Measurements from ENCODE around the gene SRP54.

Gene SRP54

GRCh38 chr14:34999500-34999899 lies 16.7 kb downstream of the SRP54 start:
- no peak for TF ChIP-seq CTCF (IDR thresholded peaks at IDR 0.05; ENCODE audit: insufficient read depth, low read length, missing control alignments)
- H3K4me3 ChIP-seq (ENCODE audit: low read depth, low read length), result no peak overlapping the region
- POLR2A ChIA-PET, result no interaction called here
- no peak for DNase-seq (ENCODE audit: low read depth, low spot score)
- CTCF ChIA-PET, result no interaction called here

GRCh38 chr14:35001621-35002020 lies 18.8 kb downstream of the SRP54 start:
- ChIA-PET POLR2A (no interaction called here), CTCF (no interaction called here)
- TF ChIP-seq CTCF (IDR thresholded peaks at IDR 0.05; ENCODE audit: insufficient read depth, low read length, missing control alignments), result no peak
- no peak for DNase-seq (ENCODE audit: low read depth, low spot score)
- no peak overlapping the region for H3K4me3 ChIP-seq (ENCODE audit: low read depth, low read length)

GRCh38 chr14:35004839-35005238 lies 22.0 kb downstream of the SRP54 start:
- H3K4me3 ChIP-seq (ENCODE audit: low read depth, low read length), result no peak overlapping the region
- DNase-seq (ENCODE audit: low read depth, low spot score), result no peak
- no peak for TF ChIP-seq CTCF (IDR thresholded peaks at IDR 0.05; ENCODE audit: insufficient read depth, low read length, missing control alignments)
- ChIA-PET CTCF (interaction anchor here (1.1 kb wide), 1 partner anchor 24 kb away, joined by 3 read pairs; no protein-coding TSS in a partner anchor), POLR2A (interaction anchor here (0.7 kb wide), 1 partner anchor 162 kb away, joined by 4 read pairs; no protein-coding TSS in a partner anchor)

GRCh38 chr14:35016568-35016967 lies 33.8 kb downstream of the SRP54 start:
- DNase-seq (ENCODE audit: low read depth, low spot score), result no peak
- TF ChIP-seq CTCF (IDR thresholded peaks at IDR 0.05; ENCODE audit: insufficient read depth, low read length, missing control alignments), result no peak
- no peak overlapping the region for H3K4me3 ChIP-seq (ENCODE audit: low read depth, low read length)
- ChIA-PET POLR2A (interaction anchor here (0.8 kb wide), 1 partner anchor 33 kb away, joined by 3 read pairs; no protein-coding TSS in a partner anchor), CTCF (interaction anchor here (1.4 kb wide), 1 partner anchor 27 kb away, joined by 3 read pairs; no protein-coding TSS in a partner anchor)

- TF ChIP-seq CTCF (IDR thresholded peaks at IDR 0.05; ENCODE audit: insufficient read depth, low read length, missing control alignments), result no peak
- ChIA-PET CTCF (interaction anchor here (1.9 kb wide), 1 partner anchor 25 kb away, joined by 5 read pairs; the partner anchor contains the start of gene FAM177A1), POLR2A (no interaction called here)
- DNase-seq (ENCODE audit: low read depth, low spot score), result no peak
- H3K4me3 ChIP-seq (ENCODE audit: low read depth, low read length), result no peak overlapping the region
These were observed 37.9 kb downstream of the SRP54 start for GRCh38 chr14:35020713-35021112.

- H3K4me3 ChIP-seq (ENCODE audit: low read depth, low read length), result no peak overlapping the region
- CTCF ChIA-PET, result no interaction called here
- TF ChIP-seq CTCF (IDR thresholded peaks at IDR 0.05; ENCODE audit: insufficient read depth, low read length, missing control alignments), result no peak
- no peak for DNase-seq (ENCODE audit: low read depth, low spot score)
- POLR2A ChIA-PET, result no interaction called here
These were observed 45.6 kb downstream of the SRP54 start for GRCh38 chr14:35028435-35028834.

Measured in AG04449 (cell line).